ENCODE results near the gene PPIB.

DNA sequence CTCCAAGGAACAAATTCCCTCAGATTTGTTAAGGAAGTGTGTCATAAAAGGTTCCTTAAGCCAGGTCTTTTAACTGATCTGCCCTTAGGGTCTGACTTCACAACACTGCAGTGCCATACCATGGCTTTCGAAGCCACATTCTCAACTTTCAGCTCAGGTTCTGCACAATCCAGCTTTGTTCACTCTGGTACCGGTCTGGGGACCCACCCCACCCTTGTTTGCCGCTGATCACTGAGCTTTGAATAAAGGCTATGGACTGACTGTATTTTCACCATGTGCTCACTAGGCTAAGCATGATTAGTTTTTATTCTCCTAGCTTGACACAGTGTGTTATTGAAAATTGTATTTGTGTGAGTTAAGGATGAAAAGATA, 51.2 kb downstream of the PPIB start:
- TF ChIP-seq, protein P1, sequence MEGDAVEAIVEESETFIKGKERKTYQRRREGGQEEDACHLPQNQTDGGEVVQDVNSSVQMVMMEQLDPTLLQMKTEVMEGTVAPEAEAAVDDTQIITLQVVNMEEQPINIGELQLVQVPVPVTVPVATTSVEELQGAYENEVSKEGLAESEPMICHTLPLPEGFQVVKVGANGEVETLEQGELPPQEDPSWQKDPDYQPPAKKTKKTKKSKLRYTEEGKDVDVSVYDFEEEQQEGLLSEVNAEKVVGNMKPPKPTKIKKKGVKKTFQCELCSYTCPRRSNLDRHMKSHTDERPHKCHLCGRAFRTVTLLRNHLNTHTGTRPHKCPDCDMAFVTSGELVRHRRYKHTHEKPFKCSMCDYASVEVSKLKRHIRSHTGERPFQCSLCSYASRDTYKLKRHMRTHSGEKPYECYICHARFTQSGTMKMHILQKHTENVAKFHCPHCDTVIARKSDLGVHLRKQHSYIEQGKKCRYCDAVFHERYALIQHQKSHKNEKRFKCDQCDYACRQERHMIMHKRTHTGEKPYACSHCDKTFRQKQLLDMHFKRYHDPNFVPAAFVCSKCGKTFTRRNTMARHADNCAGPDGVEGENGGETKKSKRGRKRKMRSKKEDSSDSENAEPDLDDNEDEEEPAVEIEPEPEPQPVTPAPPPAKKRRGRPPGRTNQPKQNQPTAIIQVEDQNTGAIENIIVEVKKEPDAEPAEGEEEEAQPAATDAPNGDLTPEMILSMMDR (IDR thresholded peaks at IDR 0.05): no peak
- no peak for TF ChIP-seq POLR2A (IDR thresholded peaks at IDR 0.05; ENCODE audit: low read length)
- no peak for TF ChIP-seq BHLHE40 (IDR thresholded peaks at IDR 0.05; ENCODE audit: low read depth, low read length)
